K562 (cell line): ENCODE results near the gene OR5D18. TPM values are rescaled to one million over a fixed set of nuclear protein-coding genes. Genes with fewer than 3 reads are reported as not detected.
A peak's percentile ranks its signal among the peaks of the same experiment; 100 is the strongest.

ENCODE experiments used
- ATAC-seq: fragments of 200-7000 bp; cut with Tn5 transposase; 3 replicates; pipeline ENCODE4 v1.9.1; 2020; ENCODE audit warnings: moderate library complexity
- BruUV-seq: library from RNA; stranded (reverse); fragments of 400-500 nt; replicated peaks from 2 replicates; lab custom pipeline; 2021; lab: Mats Ljungman, UMichigan
- CTCF ChIA-PET: fragments of 300-600 bp; formaldehyde crosslinking; extraction: SDS; loops from one replicate; lab custom pipeline; 2021; ENCODE audit warnings: low intra/inter-chr PET ratio; lab: Yijun Ruan, JAX
- POLR2A ChIA-PET: fragments of 300-600, 350-650 bp; sonication (Branson Sonifier 250); formaldehyde crosslinking; extraction: SDS; loops from one replicate; lab custom pipeline; 2021; ENCODE audit warnings: antibody characterized with exemption, inconsistent platforms; lab: Yijun Ruan, JAX
- DNase-seq, 4 experiments: peaks; one replicate each; pipeline versions ENCODE4 v3.0.0 to v3.0.0-alpha.2; 2011 to 2018; ENCODE audit warnings: low spot score in 3 of 4, mixed read lengths in 3 of 4; ENCODE audit errors: extremely low read depth in 1 of 4
- FAIRE-seq: peaks from 2 replicates; lab custom pipeline; 2011; peaks lifted over from hg19 to GRCh38; lab: Jason Lieb, UNC
- H2AFZ ChIP-seq: 2 replicates; pipeline ENCODE4 v1.6.0; 2011; ENCODE audit warnings: low read depth, low read length, control low read depth, inconsistent platforms
- H3K27ac ChIP-seq: fragments of 200-600 bp; 3 replicates; pipeline ENCODE4 v1.8.0; 2011; ENCODE audit warnings: low read depth, mild to moderate bottlenecking, control low read depth, inconsistent platforms, low read length, moderate library complexity, mixed read lengths; ENCODE audit errors: extremely low read depth
- H3K27me3 ChIP-seq, 2 experiments: fragments of 300-600 bp in 1 of 2; 2 replicates in 1 of 2; 3 replicates in 1 of 2; pipeline versions ENCODE4 v1.6.0 to v1.8.0; 2011; ENCODE audit warnings: inconsistent platforms in 2 of 2, low read length in 2 of 2, mild to moderate bottlenecking in 1 of 2, mixed read lengths in 1 of 2, moderate library complexity in 1 of 2; ENCODE audit not compliant: control insufficient read depth in 2 of 2, insufficient read depth in 2 of 2
- H3K36me3 ChIP-seq: fragments of 300-600 bp; 3 replicates; pipeline ENCODE4 v1.8.0; 2011; ENCODE audit warnings: mild to moderate bottlenecking, low read length, inconsistent platforms; ENCODE audit not compliant: control insufficient read depth, insufficient read depth
- H3K4me1 ChIP-seq, 2 experiments: fragments of 200-600 bp in 1 of 2; replicated peaks in 1 of 2; 2 replicates in 1 of 2; 3 replicates in 1 of 2; pipeline versions ENCODE4 v1.5.1 to v1.8.0; 2011; ENCODE audit warnings: inconsistent platforms in 2 of 2, low read length in 2 of 2, mild to moderate bottlenecking in 1 of 2, mixed read lengths in 1 of 2, moderate library complexity in 1 of 2; ENCODE audit not compliant: control insufficient read depth in 2 of 2, insufficient read depth in 2 of 2
- H3K4me2 ChIP-seq: 2 replicates; pipeline ENCODE4 v1.6.1; 2011; ENCODE audit warnings: low read length, control low read depth, inconsistent platforms, mixed read lengths; ENCODE audit not compliant: insufficient read depth
- H3K4me3 ChIP-seq: fragments of 200-600 bp; sonication (generic), shearing (Covaris generic); 2 replicates; pipeline ENCODE4 v1.5.1; 2016; ENCODE audit warnings: control low read depth, inconsistent platforms
- H3K79me2 ChIP-seq: fragments of 200-600 bp; 3 replicates; pipeline ENCODE4 v1.8.0; 2011; ENCODE audit warnings: low read length, inconsistent platforms; ENCODE audit not compliant: control insufficient read depth, insufficient read depth
- H3K9ac ChIP-seq, 2 experiments: 2 replicates each; pipeline versions ENCODE4 v1.6.0 to v1.6.1; 2011; ENCODE audit warnings: low read depth in 2 of 2, low read length in 2 of 2, control low read depth in 1 of 2, inconsistent platforms in 1 of 2, mild to moderate bottlenecking in 1 of 2, mixed read lengths in 1 of 2; ENCODE audit not compliant: insufficient read depth in 1 of 2
- H3K9me1 ChIP-seq: one replicate; pipeline ENCODE4 v1.6.0; 2011; ENCODE audit warnings: inconsistent platforms, mild to moderate bottlenecking, low read length, moderate library complexity; ENCODE audit not compliant: control insufficient read depth, insufficient read depth
- H3K9me3 ChIP-seq: replicated peaks from 2 replicates; pipeline ENCODE4 v1.5.1; 2011; ENCODE audit warnings: low read depth, low read length, inconsistent platforms; ENCODE audit not compliant: control insufficient read depth, insufficient read depth
- H4K20me1 ChIP-seq: replicated peaks from 2 replicates; pipeline ENCODE4 v1.6.1; 2011; ENCODE audit warnings: low read length, inconsistent platforms, mixed read lengths; ENCODE audit not compliant: control insufficient read depth, insufficient read depth
- C11orf30 ChIP-seq: fragments of 450-650 bp; IDR thresholded peaks from 2 replicates; pipeline ENCODE4 v1.6.1; 2016; ENCODE audit warnings: low read depth, mild to moderate bottlenecking
- CHD4 ChIP-seq: fragments of 200-600 bp; sonication (generic); IDR thresholded peaks from 3 replicates; pipeline ENCODE4 v1.6.1; 2012; ENCODE audit warnings: low read depth, mild to moderate bottlenecking, mixed read lengths, low read length, inconsistent platforms; ENCODE audit not compliant: insufficient read depth, insufficient replicate concordance, poor library complexity, severe bottlenecking
- MITF ChIP-seq: IDR thresholded peaks from 2 replicates; pipeline ENCODE4 v1.6.1; 2014; ENCODE audit warnings: antibody characterized with exemption
- MYNN ChIP-seq, 2 experiments: sonication (generic); formaldehyde crosslinking in 1 of 2; IDR thresholded peaks; 2 replicates each; pipeline versions ENCODE4 v1.5.0 to v1.6.1; 2016 to 2020; ENCODE audit warnings: antibody characterized with exemption in 1 of 2, missing genetic modification reagents in 1 of 2
- NKRF ChIP-seq: fragments of 450-650 bp; IDR thresholded peaks from 2 replicates; pipeline ENCODE4 v1.6.1; 2016; ENCODE audit warnings: borderline replicate concordance
- PHF20 ChIP-seq: fragments of 450-650 bp; IDR thresholded peaks from 2 replicates; pipeline ENCODE4 v1.6.1; 2018; ENCODE audit not compliant: partially characterized antibody
- POLR2B ChIP-seq: fragments of 450-650 bp; IDR thresholded peaks from 2 replicates; pipeline ENCODE4 v1.6.1; 2018; ENCODE audit warnings: low read depth; ENCODE audit not compliant: partially characterized antibody
- RB1 ChIP-seq: fragments of 450-650 bp; IDR thresholded peaks from 2 replicates; pipeline ENCODE4 v1.6.1; 2017; ENCODE audit warnings: low read depth, mild to moderate bottlenecking
- RBBP5 ChIP-seq: fragments of 200-600 bp; sonication (generic); IDR thresholded peaks from 2 replicates; pipeline ENCODE4 v1.6.1; 2012; ENCODE audit warnings: borderline replicate concordance, mild to moderate bottlenecking, low read length, control low read depth, inconsistent platforms; ENCODE audit not compliant: insufficient read depth, poor library complexity, severe bottlenecking
- ZNF316 ChIP-seq: fragments of 450-650 bp; IDR thresholded peaks from 2 replicates; pipeline ENCODE4 v1.6.1; 2016
- ZNF639 ChIP-seq, 2 experiments: fragments of 200-800 bp in 1 of 2; sonication (Bioruptor generic) in 1 of 2; sonication (generic) in 1 of 2; formaldehyde crosslinking in 1 of 2; IDR thresholded peaks in 1 of 2; conservative IDR thresholded peaks in 1 of 2; 2 replicates each; pipeline versions ENCODE4 v1.5.0 to v1.6.1; 2016 to 2020; ENCODE audit warnings: missing compliant biosample characterization in 1 of 2, missing genetic modification characterization in 1 of 2, missing genetic modification reagents in 1 of 2
- ZNF77 ChIP-seq: fragments of 250-450 bp; sonication (Bioruptor Pico); IDR thresholded peaks from 2 replicates; pipeline ENCODE4 v1.5.0; 2020
- WGBS: fragments of 100-300 bp; shearing (Covaris generic); methylation state at CpG from one replicate; pipeline ENCODE4 v1.1.6; 2016; ENCODE audit warnings: low coverage, mixed read lengths; ENCODE audit not compliant: insufficient coverage; ENCODE audit errors: missing lambda C conversion rate; 5-methylcytosine and 5-hydroxymethylcytosine counted together
- in situ Hi-C: fragments of 300-500 bp; cut with MboI; formaldehyde crosslinking; loops from 4 replicates; pipeline ENCODE4 v1.15.0; 2018; ENCODE audit warnings: inconsistent platforms, mixed read lengths
- intact Hi-C: fragments of 100-400 bp; cut with micrococcal nuclease; formaldehyde crosslinking; loops from 2 replicates; pipeline ENCODE4 v1.14.2; 2022
- polyA plus RNA-seq, 8 experiments: library from polyadenylated mRNA; depleted of rRNA in 4 of 8; stranded (reverse) in 5 of 8; unstranded in 3 of 8; fragments of >200 nt; fragmentation: Nextera tagmentation in 2 of 8; fragmentation: Illumina TruSeq in 1 of 8; extraction: Ambion mirVana in 2 of 8; extraction: Trizol in 1 of 8; gene quantifications; 2 replicates each; pipeline versions ENCODE4 v1.2.1 to v1.2.3, GENCODE V29; 2011 to 2014; ENCODE audit warnings: inconsistent platforms in 1 of 8, missing spikeins in 1 of 8
- total RNA-seq, 7 experiments: library from RNA; depleted of rRNA in 6 of 7; stranded (reverse); fragments of >200 nt in 6 of 7; fragmentation: Illumina TruSeq in 2 of 7; extraction: Trizol in 2 of 7; gene quantifications; 2 replicates each; pipeline versions ENCODE4 v1.2.1 to v1.2.3, GENCODE V29; 2011 to 2021; ENCODE audit warnings: low replicate concordance in 1 of 7
- TF ChIP-seq, protein P1 (sequence below): fragments of 250-450 bp; sonication (Bioruptor Pico); IDR thresholded peaks from 2 replicates; pipeline ENCODE4 v1.4.0; 2020; ENCODE audit warnings: mild to moderate bottlenecking, moderate library complexity, borderline replicate concordance

Gene OR5D18
- total and polyA plus RNA-seq, 9 of the 15 experiments (the other 6 are each of a cell fraction or from before 2014, with no cell fraction given), result not detected

DNA sequence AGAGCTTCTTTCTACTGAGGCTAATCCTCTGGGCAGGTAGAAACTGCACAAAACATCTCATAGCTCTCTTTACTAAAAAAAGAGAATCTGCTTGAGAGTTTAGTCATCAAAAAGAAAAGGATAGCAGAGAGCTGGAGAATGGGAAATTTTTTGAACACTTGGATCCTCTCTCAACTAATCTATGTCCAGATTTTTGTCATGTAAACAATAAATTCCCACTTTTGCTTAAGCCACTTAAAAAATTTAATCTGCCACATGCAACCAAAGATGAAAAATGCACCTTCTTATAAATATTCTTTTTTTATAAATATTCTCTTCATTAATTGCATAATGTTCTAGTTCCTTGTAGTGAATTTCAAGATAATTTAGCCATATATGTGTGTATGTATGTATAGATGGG lies 29.6 kb downstream of the OR5D18 start (continued):
- TF ChIP-seq PHF20 (no peak), C11orf30 (peak; percentile 25; the same call in 1 of the 2 replicates), ZNF316 (peak; percentile 44; the same call in 1 of the 2 replicates), RBBP5 (no peak)

DNA sequence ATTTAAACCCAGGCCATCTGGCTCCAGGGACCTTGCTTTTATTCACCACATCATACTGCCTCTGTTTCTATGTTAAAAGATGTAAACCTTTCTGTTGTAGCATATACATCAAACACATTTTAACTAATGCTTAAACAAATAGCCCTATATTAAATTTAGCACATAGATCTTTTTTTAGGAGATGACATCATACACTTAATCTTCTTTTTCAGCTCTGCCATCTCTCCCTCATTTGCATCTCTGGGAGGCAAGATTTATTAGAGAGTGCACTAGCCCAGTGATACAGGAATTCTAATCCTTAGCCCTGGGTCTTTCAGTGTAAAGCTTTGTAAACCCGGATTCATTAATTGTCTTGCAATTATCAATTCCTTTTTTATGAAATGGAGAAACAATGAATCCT lies 32.7 kb downstream of the OR5D18 start:
- Histone ChIP-seq H3K9me3 (0 out of 2 replicates have a peak, but pooled peaks cover 2% of the 10 kb centered on the region), H3K4me1 (no peaks in the 10 kb centered on the region), H3K27ac (no peak overlapping the region), H2AFZ (no peak overlapping the region), H3K4me2 (no peak overlapping the region), H4K20me1 (no peaks in the 10 kb centered on the region), H3K27me3 (no peaks in the 10 kb centered on the region), H3K9me1 (no peaks in the 10 kb centered on the region), H3K4me3 (no peak overlapping the region), H3K79me2 (no peaks in the 10 kb centered on the region), H3K9ac (no peak overlapping the region), H3K36me3 (no peaks in the 10 kb centered on the region)
- ATAC-seq (no peak), FAIRE-seq (no peak), DNase-seq (no peak)
- in situ Hi-C loops, result no loop called here
- BruUV-seq, result no TSS peak
- WGBS, result 0% methylated on average over 1 of the region's 1 CpG
- ChIA-PET POLR2A (no interaction called here), CTCF (no interaction called here)
- intact Hi-C loops, result no loop called here
- TF ChIP-seq NKRF (no peak), RB1 (no peak), ZNF639 (CRISPR knock-in tag; conservative IDR thresholded peaks at IDR 0.05 in 1 of 2, IDR thresholded peaks at IDR 0.05 in 1 of 2) (no peak), CHD4 (no peak), POLR2B (no peak), MYNN (IDR thresholded peaks at IDR 0.05) (no peak), MYNN (CRISPR knock-in tag; IDR thresholded peaks at IDR 0.05) (no peak), MITF (no peak), ZNF77 (no peak)
- TF ChIP-seq, protein P1, sequence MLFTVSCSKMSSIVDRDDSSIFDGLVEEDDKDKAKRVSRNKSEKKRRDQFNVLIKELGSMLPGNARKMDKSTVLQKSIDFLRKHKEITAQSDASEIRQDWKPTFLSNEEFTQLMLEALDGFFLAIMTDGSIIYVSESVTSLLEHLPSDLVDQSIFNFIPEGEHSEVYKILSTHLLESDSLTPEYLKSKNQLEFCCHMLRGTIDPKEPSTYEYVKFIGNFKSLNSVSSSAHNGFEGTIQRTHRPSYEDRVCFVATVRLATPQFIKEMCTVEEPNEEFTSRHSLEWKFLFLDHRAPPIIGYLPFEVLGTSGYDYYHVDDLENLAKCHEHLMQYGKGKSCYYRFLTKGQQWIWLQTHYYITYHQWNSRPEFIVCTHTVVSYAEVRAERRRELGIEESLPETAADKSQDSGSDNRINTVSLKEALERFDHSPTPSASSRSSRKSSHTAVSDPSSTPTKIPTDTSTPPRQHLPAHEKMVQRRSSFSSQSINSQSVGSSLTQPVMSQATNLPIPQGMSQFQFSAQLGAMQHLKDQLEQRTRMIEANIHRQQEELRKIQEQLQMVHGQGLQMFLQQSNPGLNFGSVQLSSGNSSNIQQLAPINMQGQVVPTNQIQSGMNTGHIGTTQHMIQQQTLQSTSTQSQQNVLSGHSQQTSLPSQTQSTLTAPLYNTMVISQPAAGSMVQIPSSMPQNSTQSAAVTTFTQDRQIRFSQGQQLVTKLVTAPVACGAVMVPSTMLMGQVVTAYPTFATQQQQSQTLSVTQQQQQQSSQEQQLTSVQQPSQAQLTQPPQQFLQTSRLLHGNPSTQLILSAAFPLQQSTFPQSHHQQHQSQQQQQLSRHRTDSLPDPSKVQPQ (CRISPR knock-in tag), result no peak
